Loucy (cell line): ENCODE data around the gene FIBCD1.

Experiments used
- CTCF ChIP-seq: fragments of 200-600 bp; sonication (generic); conservative IDR thresholded peaks from 2 replicates; pipeline ENCODE4 v1.5.1; 2014; ENCODE audit warnings: mild to moderate bottlenecking, antibody characterized with exemption, low read length
- EZH2phosphoT487 ChIP-seq: fragments of 200-600 bp; IDR thresholded peaks from 2 replicates; pipeline ENCODE4 v1.6.1; 2018; ENCODE audit warnings: antibody characterized with exemption, mild to moderate bottlenecking, moderate library complexity, borderline replicate concordance

- TF ChIP-seq CTCF (no peak), EZH2phosphoT487 (no peak)
These were observed 3.0 kb upstream of the FIBCD1 start for GRCh38 chr9:130942084-130942483.
